DMS153 treated with DMSO at 0.1 percent for 48 hours (cell line): ENCODE data around the gene PDE4D.
"Not testable (repeated sequence)": the region's sequence is repeated elsewhere in the genome, so short reads cannot be mapped to it uniquely, and the experiment has no call there.

ENCODE experiments used
- DNase-seq: peaks from one replicate; lab custom pipeline; 2025; ENCODE audit not compliant: unreplicated experiment; lab: John Stamatoyannopoulos, UW

Gene PDE4D

GRCh38 chr5:59800347-59800893, 93.1 kb downstream of the PDE4D start:
- DNase-seq = no peak

GRCh38 chr5:59799668-59800346, 93.7 kb downstream of the PDE4D start:
- DNase-seq = peak; percentile 12

GRCh38 chr5:59798862-59799667, 94.5 kb downstream of the PDE4D start:
- DNase-seq = peak; percentile 18

GRCh38 chr5:59795141-59795540, 98.4 kb downstream of the PDE4D start:
- DNase-seq = no peak

- DNase-seq = no peak
Measured at GRCh38 chr5:59792983-59793585, 100.4 kb downstream of the PDE4D start.

- no peak for DNase-seq
Measured at GRCh38 chr5:59791617-59792016, 101.9 kb downstream of the PDE4D start.

GRCh38 chr5:59790776-59791475, 102.6 kb downstream of the PDE4D start:
- DNase-seq = no peak

GRCh38 chr5:59790376-59790775, 103.2 kb downstream of the PDE4D start:
- no peak for DNase-seq

- no peak for DNase-seq
Measured at GRCh38 chr5:59789894-59790293, 103.6 kb downstream of the PDE4D start.

GRCh38 chr5:59789197-59789596, 104.3 kb downstream of the PDE4D start:
- DNase-seq = no peak

- no peak for DNase-seq
Measured at GRCh38 chr5:59786334-59786805, 107.2 kb downstream of the PDE4D start.

- DNase-seq = no peak
Measured at GRCh38 chr5:59785676-59786333, 107.7 kb downstream of the PDE4D start.

GRCh38 chr5:59784708-59785107, 108.8 kb downstream of the PDE4D start:
- DNase-seq = not testable (repeated sequence)

GRCh38 chr5:59783264-59783663, 110.3 kb downstream of the PDE4D start:
- DNase-seq = no peak

- DNase-seq = no peak
Measured at GRCh38 chr5:59782856-59783255, 110.7 kb downstream of the PDE4D start.

GRCh38 chr5:59779453-59779852, 114.1 kb downstream of the PDE4D start:
- DNase-seq = no peak

GRCh38 chr5:59777028-59777427, 116.5 kb downstream of the PDE4D start:
- no peak for DNase-seq

- no peak for DNase-seq
Measured at GRCh38 chr5:59773294-59773693, 120.2 kb downstream of the PDE4D start.

GRCh38 chr5:59772757-59773156, 120.8 kb downstream of the PDE4D start:
- DNase-seq = no peak

GRCh38 chr5:59772206-59772605, 121.3 kb downstream of the PDE4D start:
- DNase-seq = no peak
